Epithelial cell of esophagus (primary cell): Measurements from ENCODE around the gene TAS2R40.

Source experiments
- DNase-seq: peaks from one replicate; pipeline ENCODE4 v3.0.0; 2010; ENCODE audit warnings: low read depth
- H3K4me3 ChIP-seq: 2 replicates; pipeline ENCODE4 v1.5.1; 2011; ENCODE audit warnings: mild to moderate bottlenecking, low read length, control low read depth
- CTCF ChIP-seq: IDR thresholded peaks from 2 replicates; pipeline ENCODE4 v1.5.1; 2011; ENCODE audit warnings: low read depth, mild to moderate bottlenecking, low read length, control low read depth, inconsistent platforms; ENCODE audit not compliant: insufficient read depth; ENCODE audit errors: missing control alignments

Gene TAS2R40

GRCh38 chr7:143233816-143234532 is 12.1 kb downstream of the TAS2R40 start:
- DNase-seq = no peak
- no peak overlapping the region for H3K4me3 ChIP-seq
- no peak for TF ChIP-seq CTCF

- H3K4me3 ChIP-seq = no peak overlapping the region
- no peak for DNase-seq
- TF ChIP-seq CTCF = no peak
These were observed 12.7 kb downstream of the TAS2R40 start for GRCh38 chr7:143234533-143234875.

GRCh38 chr7:143235561-143235960 is 13.7 kb downstream of the TAS2R40 start:
- no peak for DNase-seq
- no peak overlapping the region for H3K4me3 ChIP-seq
- no peak for TF ChIP-seq CTCF

- no peak for DNase-seq
- H3K4me3 ChIP-seq = no peak overlapping the region
- no peak for TF ChIP-seq CTCF
These were observed 14.7 kb downstream of the TAS2R40 start for GRCh38 chr7:143236408-143236990.

- TF ChIP-seq CTCF = no peak
- DNase-seq = no peak
- no peak overlapping the region for H3K4me3 ChIP-seq
These were observed 15.5 kb downstream of the TAS2R40 start for GRCh38 chr7:143237366-143237765.

- no peak overlapping the region for H3K4me3 ChIP-seq
- no peak for DNase-seq
- no peak for TF ChIP-seq CTCF
These were observed 16.6 kb downstream of the TAS2R40 start for GRCh38 chr7:143238289-143238980.
